Measurements from ENCODE around the gene CEP170B.
A peak's percentile ranks its signal among the peaks of the same experiment; 100 is the strongest.
"Not testable (repeated sequence)": the region's sequence is repeated elsewhere in the genome, so short reads cannot be mapped to it uniquely, and the experiment has no call there.

CEP170B gene

DNA sequence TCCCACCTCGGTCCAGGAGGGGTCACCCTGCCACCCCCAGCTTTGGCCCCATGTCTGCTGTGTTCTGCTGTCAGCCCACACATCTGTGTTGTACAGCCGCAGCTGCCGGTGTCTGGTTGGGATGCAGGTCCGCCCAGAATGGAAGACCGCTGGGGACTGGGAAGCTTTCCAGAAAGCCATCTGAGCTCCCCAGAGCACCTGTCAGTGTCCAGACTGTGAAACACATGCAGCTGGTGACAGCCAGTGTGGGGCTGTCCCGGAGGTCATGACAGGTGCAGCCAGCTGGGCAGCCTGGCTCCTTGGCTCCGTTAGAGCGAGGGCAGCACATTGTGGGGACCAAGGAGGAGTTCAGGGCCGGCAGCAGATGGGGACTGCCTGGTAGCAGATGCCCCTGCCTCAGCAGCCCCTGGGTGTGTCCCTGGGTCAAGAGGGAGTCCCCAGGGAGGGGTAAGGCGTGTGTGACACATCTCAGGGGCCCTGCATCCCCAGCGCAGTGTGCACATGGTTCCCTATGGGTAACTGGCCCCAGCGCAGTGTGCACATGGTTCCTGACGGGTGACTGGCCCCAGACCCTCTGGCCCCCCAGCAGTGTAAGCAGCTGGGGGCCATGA is 16.4 kb downstream of the CEP170B start:
- Histone ChIP-seq H3K4me3 (ENCODE audit: low read depth, low read length) (no peak overlapping the region), H3K9me3 (ENCODE audit: severe bottlenecking) (no peaks in the 10 kb centered on the region), H3K27me3 (ENCODE audit: insufficient read depth, low read depth, severe bottlenecking) (no peaks in the 10 kb centered on the region), H3K36me3 (peaks cover 27% of the 10 kb centered on the region), H3K27ac (no peak overlapping the region)
- no peak for TF ChIP-seq CTCF (IDR thresholded peaks at IDR 0.05; ENCODE audit: low read depth, low read length)
- peak; percentile 38 for DNase-seq

DNA sequence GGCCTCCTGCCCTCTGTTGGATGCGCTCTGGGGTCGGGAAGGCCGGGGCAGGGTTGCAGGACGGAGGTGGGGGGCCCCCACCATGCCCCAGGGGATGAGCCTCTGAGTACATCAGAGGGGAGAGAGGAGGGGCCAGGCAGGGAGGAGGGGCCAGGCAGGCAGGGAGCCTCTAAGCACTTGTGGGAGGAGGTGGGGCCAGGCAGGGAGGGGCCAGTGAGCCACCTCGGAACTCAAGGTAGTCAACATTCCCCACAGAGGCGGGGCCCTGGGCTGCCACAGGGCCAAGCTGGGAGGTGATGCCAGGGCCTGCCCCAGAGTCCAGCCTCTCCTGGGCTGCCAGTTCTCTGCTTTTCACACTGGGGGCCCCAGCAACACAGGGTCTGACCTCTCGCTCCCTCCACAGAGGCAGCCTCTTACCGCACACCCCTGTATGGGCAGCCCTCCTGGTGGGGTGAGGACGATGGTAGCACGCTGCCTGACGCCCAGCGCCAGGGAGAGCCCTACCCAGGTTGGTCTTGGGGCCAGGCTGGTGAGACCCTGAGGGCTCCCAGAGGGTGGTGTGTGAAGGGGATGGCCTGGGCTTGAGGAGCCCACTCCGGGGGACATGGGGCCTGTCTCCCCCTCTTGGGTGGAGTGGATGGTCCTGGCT is 17.4 kb downstream of the CEP170B start:
- no peak for TF ChIP-seq CTCF (IDR thresholded peaks at IDR 0.05; ENCODE audit: low read depth, low read length)
- peaks cover 34% of the 10 kb centered on the region for H3K36me3 ChIP-seq

GRCh38 chr14:104882991-104883660 is 18.1 kb downstream of the CEP170B start:
- H3K27me3 ChIP-seq (ENCODE audit: insufficient read depth, low read depth, severe bottlenecking), result no peaks in the 10 kb centered on the region
- DNase-seq, result no peak
- no peaks in the 10 kb centered on the region for H3K9me3 ChIP-seq (ENCODE audit: severe bottlenecking)
- no peak overlapping the region for H3K4me3 ChIP-seq (ENCODE audit: low read depth, low read length)
- TF ChIP-seq CTCF (IDR thresholded peaks at IDR 0.05; ENCODE audit: low read depth, low read length), result no peak
- peaks cover 38% of the 10 kb centered on the region for H3K36me3 ChIP-seq
- H3K27ac ChIP-seq, result no peak overlapping the region

More for the DNA sequence above, 17.4 kb downstream of the CEP170B start:
- peak; percentile 87 for DNase-seq
- H3K27ac ChIP-seq, result no peak overlapping the region
- no peak overlapping the region for H3K4me3 ChIP-seq (ENCODE audit: low read depth, low read length)
- H3K27me3 ChIP-seq (ENCODE audit: insufficient read depth, low read depth, severe bottlenecking), result no peaks in the 10 kb centered on the region
- no peaks in the 10 kb centered on the region for H3K9me3 ChIP-seq (ENCODE audit: severe bottlenecking)

GRCh38 chr14:104883681-104884361 is 18.8 kb downstream of the CEP170B start:
- DNase-seq, result no peak
- H3K27ac ChIP-seq, result no peak overlapping the region
- no peaks in the 10 kb centered on the region for H3K9me3 ChIP-seq (ENCODE audit: severe bottlenecking)
- H3K4me3 ChIP-seq (ENCODE audit: low read depth, low read length), result no peak overlapping the region
- no peaks in the 10 kb centered on the region for H3K27me3 ChIP-seq (ENCODE audit: insufficient read depth, low read depth, severe bottlenecking)
- TF ChIP-seq CTCF (IDR thresholded peaks at IDR 0.05; ENCODE audit: low read depth, low read length), result no peak
- H3K36me3 ChIP-seq, result peaks cover 38% of the 10 kb centered on the region

DNA sequence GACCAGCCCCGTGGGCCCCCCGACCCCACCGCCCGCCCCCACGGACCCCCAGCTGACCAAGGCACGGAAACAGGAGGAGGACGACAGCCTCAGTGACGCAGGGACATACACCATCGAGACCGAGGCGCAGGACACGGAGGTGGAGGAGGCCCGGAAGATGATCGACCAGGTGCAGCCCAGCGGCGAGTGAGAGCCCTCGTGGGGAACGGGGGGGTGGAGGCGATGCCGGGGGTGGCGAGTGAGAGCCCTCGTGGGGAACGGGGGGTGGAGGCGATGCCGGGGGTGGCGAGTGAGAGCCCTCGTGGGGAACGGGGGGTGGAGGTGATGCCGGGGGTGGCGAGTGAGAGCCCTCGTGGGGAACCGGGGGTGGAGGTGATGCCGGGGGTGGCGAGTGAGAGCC is 19.3 kb downstream of the CEP170B start:
- not testable (repeated sequence) for H3K9me3 ChIP-seq (ENCODE audit: severe bottlenecking); H3K4me3 ChIP-seq (ENCODE audit: low read depth, low read length); DNase-seq; H3K27me3 ChIP-seq (ENCODE audit: insufficient read depth, low read depth, severe bottlenecking); H3K27ac ChIP-seq
- H3K36me3 ChIP-seq, result peaks cover 38% of the 10 kb centered on the region

All from WERI-Rb-1 (cell line).